Measurements from ENCODE around the gene PRR20G.

The PRR20G gene

DNA sequence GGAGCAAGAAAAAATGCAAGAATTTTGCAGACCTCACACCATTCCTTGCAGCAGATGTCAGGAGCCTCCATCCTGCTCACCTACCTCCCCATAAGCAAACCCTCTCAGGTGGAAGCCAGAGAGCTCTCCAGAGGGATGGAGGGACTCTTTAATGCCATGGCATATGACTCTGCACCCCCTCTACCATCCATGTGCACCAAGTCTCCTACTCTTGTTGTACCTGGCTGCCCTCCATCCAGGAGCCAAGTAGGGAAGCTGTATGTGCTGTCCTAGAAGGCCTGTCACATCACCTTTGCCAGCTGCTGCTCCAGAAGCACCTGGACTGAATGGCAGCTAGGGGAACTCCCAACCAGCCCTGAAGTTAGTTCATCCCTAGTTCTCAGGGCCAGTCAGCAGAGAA lies 38.5 kb upstream of the PRR20G start:
- H3K4me3 ChIP-seq (ENCODE audit: low read depth, low read length), result no peak overlapping the region
- no peak for DNase-seq (ENCODE audit: low read depth)
- in situ Hi-C loops (cut with HindIII; ENCODE audit: low sequenced_read_pairs), result no loop called here
- TF ChIP-seq, protein P1, sequence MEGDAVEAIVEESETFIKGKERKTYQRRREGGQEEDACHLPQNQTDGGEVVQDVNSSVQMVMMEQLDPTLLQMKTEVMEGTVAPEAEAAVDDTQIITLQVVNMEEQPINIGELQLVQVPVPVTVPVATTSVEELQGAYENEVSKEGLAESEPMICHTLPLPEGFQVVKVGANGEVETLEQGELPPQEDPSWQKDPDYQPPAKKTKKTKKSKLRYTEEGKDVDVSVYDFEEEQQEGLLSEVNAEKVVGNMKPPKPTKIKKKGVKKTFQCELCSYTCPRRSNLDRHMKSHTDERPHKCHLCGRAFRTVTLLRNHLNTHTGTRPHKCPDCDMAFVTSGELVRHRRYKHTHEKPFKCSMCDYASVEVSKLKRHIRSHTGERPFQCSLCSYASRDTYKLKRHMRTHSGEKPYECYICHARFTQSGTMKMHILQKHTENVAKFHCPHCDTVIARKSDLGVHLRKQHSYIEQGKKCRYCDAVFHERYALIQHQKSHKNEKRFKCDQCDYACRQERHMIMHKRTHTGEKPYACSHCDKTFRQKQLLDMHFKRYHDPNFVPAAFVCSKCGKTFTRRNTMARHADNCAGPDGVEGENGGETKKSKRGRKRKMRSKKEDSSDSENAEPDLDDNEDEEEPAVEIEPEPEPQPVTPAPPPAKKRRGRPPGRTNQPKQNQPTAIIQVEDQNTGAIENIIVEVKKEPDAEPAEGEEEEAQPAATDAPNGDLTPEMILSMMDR (IDR thresholded peaks at IDR 0.05; ENCODE audit: low read depth, low read length, missing control alignments), result no peak

DNA sequence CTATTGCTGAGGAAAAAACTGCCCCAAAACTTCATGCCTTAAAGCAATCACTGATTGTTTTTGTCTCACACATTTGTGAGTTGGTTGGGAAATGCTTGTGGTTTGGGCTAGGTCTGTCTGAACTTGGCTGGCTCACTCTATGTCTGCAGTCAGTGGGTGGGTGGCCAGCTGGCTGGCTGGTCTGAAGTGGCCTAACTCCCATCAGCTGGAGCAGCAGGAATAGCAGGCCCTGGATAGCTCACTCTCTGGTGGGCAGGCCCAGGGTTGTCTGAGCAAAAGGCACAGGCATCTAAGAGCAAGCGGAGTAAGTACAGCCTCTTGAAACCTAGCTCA lies 37.7 kb upstream of the PRR20G start:
- no peak overlapping the region for H3K4me3 ChIP-seq (ENCODE audit: low read depth, low read length)
- no peak for DNase-seq (ENCODE audit: low read depth)
- in situ Hi-C loops (cut with HindIII; ENCODE audit: low sequenced_read_pairs), result no loop called here
- TF ChIP-seq, protein P1 (IDR thresholded peaks at IDR 0.05; ENCODE audit: low read depth, low read length, missing control alignments), result no peak

DNA sequence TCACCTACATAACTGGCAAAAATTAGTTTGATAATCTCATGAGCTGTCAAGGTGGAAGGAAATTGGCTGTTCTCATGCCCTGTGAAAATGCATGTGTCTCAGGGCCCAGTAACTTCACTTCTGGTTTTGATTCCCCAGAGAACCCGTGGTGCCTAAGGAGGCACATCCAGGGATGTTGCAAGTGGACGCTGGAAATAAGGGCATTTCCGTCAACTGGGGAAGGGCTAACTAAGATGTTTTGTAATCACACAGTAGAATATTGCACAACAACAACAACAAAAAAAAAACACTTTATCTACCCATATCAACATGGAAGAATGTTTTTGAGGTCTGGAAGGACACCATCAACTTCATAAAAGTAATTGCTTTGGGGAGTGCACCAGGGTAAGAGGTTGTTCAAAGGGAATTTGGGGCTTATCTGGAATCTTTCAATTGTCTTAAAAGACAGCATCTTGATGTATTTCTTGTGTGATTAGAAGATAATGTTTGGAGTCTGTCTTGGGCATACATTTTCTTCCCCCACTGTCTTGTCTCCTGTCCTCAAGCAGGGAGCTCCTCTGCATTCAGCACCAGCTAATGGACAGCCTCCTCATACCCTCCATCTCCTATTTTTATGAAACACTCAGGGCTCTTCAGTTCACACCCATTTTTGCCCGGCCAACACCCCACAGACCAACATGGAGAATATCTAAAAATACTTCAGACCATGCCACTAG lies 37.2 kb upstream of the PRR20G start:
- TF ChIP-seq, protein P1 (IDR thresholded peaks at IDR 0.05; ENCODE audit: low read depth, low read length, missing control alignments), result no peak
- DNase-seq (ENCODE audit: low read depth), result no peak
- no peak overlapping the region for H3K4me3 ChIP-seq (ENCODE audit: low read depth, low read length)
- in situ Hi-C loops (cut with HindIII; ENCODE audit: low sequenced_read_pairs), result no loop called here

DNA sequence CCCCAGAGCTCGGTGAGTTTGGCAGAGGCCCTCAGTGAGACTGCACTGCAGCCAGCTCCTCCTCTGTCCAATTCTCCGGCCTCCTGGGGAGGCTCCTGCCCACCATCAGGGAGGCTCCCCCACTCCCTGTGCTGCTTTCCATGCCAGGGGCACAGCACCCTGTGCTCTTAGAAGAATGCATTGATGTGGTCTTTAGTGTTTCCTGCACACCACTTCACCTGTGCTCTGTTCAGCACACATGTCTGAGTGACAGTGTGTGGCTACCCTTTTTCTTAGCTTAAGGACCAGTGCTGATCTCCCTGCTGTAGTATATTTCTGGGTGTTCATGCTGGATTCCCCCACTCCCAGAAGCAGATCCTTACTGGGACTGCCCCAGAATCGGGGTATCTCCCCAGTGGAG lies 36.2 kb upstream of the PRR20G start:
- in situ Hi-C loops (cut with HindIII; ENCODE audit: low sequenced_read_pairs), result no loop called here

DNA sequence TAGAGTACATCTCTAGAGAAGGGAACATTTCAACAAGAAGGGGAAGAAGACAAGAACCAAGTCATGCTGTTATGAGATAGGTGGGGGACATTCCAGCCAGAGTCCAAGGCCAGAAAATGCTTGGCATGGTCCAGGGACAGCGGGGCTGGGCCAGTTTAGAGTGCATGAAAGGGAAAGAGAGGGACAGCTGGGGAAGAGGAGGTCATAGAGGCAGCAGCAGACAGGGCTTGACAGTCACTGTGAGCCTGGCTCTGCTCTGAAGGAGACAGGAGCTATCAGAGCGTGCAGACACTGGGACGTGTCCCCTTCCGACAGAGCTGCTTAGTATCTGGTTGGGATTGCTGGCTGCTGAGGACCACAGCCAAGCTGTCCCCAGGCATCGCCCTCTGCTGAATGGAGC lies 35.7 kb upstream of the PRR20G start:
- TF ChIP-seq, protein P1 (IDR thresholded peaks at IDR 0.05; ENCODE audit: low read depth, low read length, missing control alignments), result no peak
- no peak for DNase-seq (ENCODE audit: low read depth)
- H3K4me3 ChIP-seq (ENCODE audit: low read depth, low read length), result no peak overlapping the region
- in situ Hi-C loops (cut with HindIII; ENCODE audit: low sequenced_read_pairs), result no loop called here

More for the DNA sequence above, 36.2 kb upstream of the PRR20G start:
- no peak overlapping the region for H3K4me3 ChIP-seq (ENCODE audit: low read depth, low read length)
- TF ChIP-seq, protein P1 (IDR thresholded peaks at IDR 0.05; ENCODE audit: low read depth, low read length, missing control alignments), result no peak
- DNase-seq (ENCODE audit: low read depth), result no peak

DNA sequence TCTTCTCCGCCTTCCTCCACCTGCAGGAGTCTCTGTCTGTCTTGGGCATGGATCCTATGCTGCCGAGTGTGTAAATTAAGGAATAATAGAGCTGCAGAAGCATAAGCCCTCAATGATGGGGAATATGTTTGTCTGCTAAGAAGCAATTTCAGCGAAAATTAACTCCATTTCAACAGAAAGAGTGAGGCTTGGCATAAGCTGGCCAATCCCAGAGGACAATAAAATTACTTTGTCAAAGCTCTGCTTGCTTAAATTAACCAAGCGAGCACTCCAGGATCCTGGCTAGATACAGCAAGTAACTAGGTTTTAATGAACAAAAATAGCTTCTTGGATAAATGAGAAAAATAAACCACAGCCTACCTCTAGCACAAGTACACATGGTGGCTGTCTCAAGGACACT lies 33.5 kb upstream of the PRR20G start:
- no peak overlapping the region for H3K4me3 ChIP-seq (ENCODE audit: low read depth, low read length)
- in situ Hi-C loops (cut with HindIII; ENCODE audit: low sequenced_read_pairs), result no loop called here
- TF ChIP-seq, protein P1 (IDR thresholded peaks at IDR 0.05; ENCODE audit: low read depth, low read length, missing control alignments), result no peak
- DNase-seq (ENCODE audit: low read depth), result no peak
